ENCODE data around the gene PTPRM. TPM values are rescaled to one million over a fixed set of nuclear protein-coding genes. Genes with fewer than 3 reads are reported as not detected.

The PTPRM gene
- polyA plus RNA-seq, 1 donor (not counting 4 experiments of a cell fraction or from before 2014, with no cell fraction given), result 54.5 TPM

GRCh38 chr18:7615840-7616239 lies 48.7 kb downstream of the PTPRM start:
- Histone ChIP-seq H3K27me3 (ENCODE audit: control insufficient read depth, extremely low read depth, insufficient read depth, low read length) (no peaks in the 10 kb centered on the region), H4K20me1 (ENCODE audit: control insufficient read depth, extremely low read depth, insufficient read depth, low read length) (no peaks in the 10 kb centered on the region), H2AFZ (ENCODE audit: control insufficient read depth, low read length) (no peak overlapping the region), H3K4me1 (ENCODE audit: control insufficient read depth, extremely low read depth, insufficient read depth, low read length) (peaks cover 6% of the 10 kb centered on the region), H3K27ac (ENCODE audit: control insufficient read depth, insufficient read depth, low read length) (no peak overlapping the region), H3K4me2 (ENCODE audit: control insufficient read depth, extremely low read depth, insufficient read depth, low read depth, low read length) (no peak overlapping the region), H3K79me2 (ENCODE audit: control insufficient read depth, insufficient read depth, low read length) (peaks cover 18% of the 10 kb centered on the region), H3K9ac (ENCODE audit: control insufficient read depth, extremely low read depth, insufficient read depth, low read length) (no peak overlapping the region), H3K9me1 (ENCODE audit: control insufficient read depth, extremely low read depth, insufficient read depth, low read length) (no peaks in the 10 kb centered on the region), H3K36me3 (ENCODE audit: control insufficient read depth in 2 of 2, extremely low read depth in 1 of 2, insufficient read depth in 2 of 2, low read length in 2 of 2) (no peaks in the 10 kb centered on the region), H3K9me3 (ENCODE audit: control insufficient read depth, low read depth, low read length) (no peaks in the 10 kb centered on the region), H3K4me3 (ENCODE audit: control insufficient read depth in 2 of 3, extremely low read depth in 1 of 3, insufficient read depth in 2 of 3, low read depth in 1 of 3, low read length in 3 of 3) (no peak overlapping the region)
- FAIRE-seq, result no peak
- dilution Hi-C loops (cut with MboI; ENCODE audit: extremely low pct_ligation_motif_present, low sequenced_read_pairs), result no loop called here
- no peak for DNase-seq (ENCODE audit: low read depth, low spot score)
- TF ChIP-seq, protein P1, sequence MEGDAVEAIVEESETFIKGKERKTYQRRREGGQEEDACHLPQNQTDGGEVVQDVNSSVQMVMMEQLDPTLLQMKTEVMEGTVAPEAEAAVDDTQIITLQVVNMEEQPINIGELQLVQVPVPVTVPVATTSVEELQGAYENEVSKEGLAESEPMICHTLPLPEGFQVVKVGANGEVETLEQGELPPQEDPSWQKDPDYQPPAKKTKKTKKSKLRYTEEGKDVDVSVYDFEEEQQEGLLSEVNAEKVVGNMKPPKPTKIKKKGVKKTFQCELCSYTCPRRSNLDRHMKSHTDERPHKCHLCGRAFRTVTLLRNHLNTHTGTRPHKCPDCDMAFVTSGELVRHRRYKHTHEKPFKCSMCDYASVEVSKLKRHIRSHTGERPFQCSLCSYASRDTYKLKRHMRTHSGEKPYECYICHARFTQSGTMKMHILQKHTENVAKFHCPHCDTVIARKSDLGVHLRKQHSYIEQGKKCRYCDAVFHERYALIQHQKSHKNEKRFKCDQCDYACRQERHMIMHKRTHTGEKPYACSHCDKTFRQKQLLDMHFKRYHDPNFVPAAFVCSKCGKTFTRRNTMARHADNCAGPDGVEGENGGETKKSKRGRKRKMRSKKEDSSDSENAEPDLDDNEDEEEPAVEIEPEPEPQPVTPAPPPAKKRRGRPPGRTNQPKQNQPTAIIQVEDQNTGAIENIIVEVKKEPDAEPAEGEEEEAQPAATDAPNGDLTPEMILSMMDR (optimal IDR thresholded peaks at IDR 0.05 in 1 of 3, IDR thresholded peaks at IDR 0.05 in 1 of 3, conservative IDR thresholded peaks at IDR 0.05 in 1 of 3; ENCODE audit: extremely low read depth in 1 of 3, insufficient read depth in 2 of 3, low read length in 3 of 3), result no peak
- no peak for TF ChIP-seq EZH2 (IDR thresholded peaks at IDR 0.05; ENCODE audit: low read length)

GRCh38 chr18:7616661-7617060 lies 49.5 kb downstream of the PTPRM start:
- Histone ChIP-seq H3K4me3 (ENCODE audit: control insufficient read depth in 2 of 3, extremely low read depth in 1 of 3, insufficient read depth in 2 of 3, low read depth in 1 of 3, low read length in 3 of 3) (no peak overlapping the region), H3K27me3 (ENCODE audit: control insufficient read depth, extremely low read depth, insufficient read depth, low read length) (no peaks in the 10 kb centered on the region), H3K36me3 (ENCODE audit: control insufficient read depth in 2 of 2, extremely low read depth in 1 of 2, insufficient read depth in 2 of 2, low read length in 2 of 2) (no peaks in the 10 kb centered on the region), H4K20me1 (ENCODE audit: control insufficient read depth, extremely low read depth, insufficient read depth, low read length) (no peaks in the 10 kb centered on the region), H3K4me1 (ENCODE audit: control insufficient read depth, extremely low read depth, insufficient read depth, low read length) (peaks cover 6% of the 10 kb centered on the region), H2AFZ (ENCODE audit: control insufficient read depth, low read length) (no peak overlapping the region), H3K79me2 (ENCODE audit: control insufficient read depth, insufficient read depth, low read length) (peaks cover 17% of the 10 kb centered on the region), H3K9ac (ENCODE audit: control insufficient read depth, extremely low read depth, insufficient read depth, low read length) (no peak overlapping the region), H3K9me1 (ENCODE audit: control insufficient read depth, extremely low read depth, insufficient read depth, low read length) (no peaks in the 10 kb centered on the region), H3K9me3 (ENCODE audit: control insufficient read depth, low read depth, low read length) (no peaks in the 10 kb centered on the region), H3K27ac (ENCODE audit: control insufficient read depth, insufficient read depth, low read length) (no peak overlapping the region), H3K4me2 (ENCODE audit: control insufficient read depth, extremely low read depth, insufficient read depth, low read depth, low read length) (no peak overlapping the region)
- dilution Hi-C loops (cut with MboI; ENCODE audit: extremely low pct_ligation_motif_present, low sequenced_read_pairs), result no loop called here
- DNase-seq (ENCODE audit: low read depth, low spot score) (no peak), FAIRE-seq (no peak)
- TF ChIP-seq, protein P1 (optimal IDR thresholded peaks at IDR 0.05 in 1 of 3, IDR thresholded peaks at IDR 0.05 in 1 of 3, conservative IDR thresholded peaks at IDR 0.05 in 1 of 3; ENCODE audit: extremely low read depth in 1 of 3, insufficient read depth in 2 of 3, low read length in 3 of 3), result no peak
- no peak for TF ChIP-seq EZH2 (IDR thresholded peaks at IDR 0.05; ENCODE audit: low read length)
